ENCODE data around the gene PRKRIP1.

Gene PRKRIP1

DNA sequence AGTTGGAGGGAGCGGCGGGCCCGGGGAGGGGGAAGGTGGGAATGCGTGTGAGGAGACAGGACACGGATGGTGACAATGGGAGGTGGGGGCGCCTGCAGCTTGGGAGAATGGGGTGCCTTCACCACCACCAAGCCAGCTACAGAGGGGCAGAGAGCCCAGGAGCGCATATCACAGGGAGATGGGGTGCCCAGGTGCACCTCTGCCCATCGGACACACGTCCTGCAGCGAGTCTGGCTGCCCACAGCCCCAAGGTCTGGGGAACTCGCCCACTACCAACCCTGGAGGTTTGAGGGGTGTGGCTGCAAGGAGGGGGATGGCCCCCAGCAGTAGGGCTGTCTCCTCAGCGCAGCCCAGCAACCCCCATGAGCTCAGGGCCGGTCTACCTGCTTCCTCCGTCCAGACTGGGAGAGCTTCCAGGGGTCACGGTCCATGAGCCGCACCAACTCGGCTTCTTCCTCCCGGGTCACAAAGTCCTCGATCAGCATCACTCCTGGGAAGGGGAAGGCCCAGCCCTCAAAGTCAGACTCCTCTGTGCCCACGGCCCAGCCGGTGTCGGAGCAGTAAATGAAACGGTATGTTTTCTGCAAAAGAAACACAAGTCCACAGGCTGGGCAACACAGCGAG is 63.2 kb downstream of the PRKRIP1 start:
- Histone ChIP-seq H3K27ac (ENCODE audit: low read depth, low read length) (no peak overlapping the region), H3K36me3 (ENCODE audit: insufficient read depth, low read length) (no peaks in the 10 kb centered on the region; the same call in 1 of the 2 replicates), H3K4me3 (ENCODE audit: low read depth, low read length) (no peak overlapping the region), H2AFZ (ENCODE audit: low read length, unreplicated experiment) (no peak overlapping the region), H3K79me2 (ENCODE audit: control insufficient read depth, insufficient read depth, low read length, unreplicated experiment) (peaks cover 6% of the 10 kb centered on the region), H3K27me3 (ENCODE audit: insufficient read depth, low read length) (no peaks in the 10 kb centered on the region), H3K4me1 (ENCODE audit: control insufficient read depth, insufficient read depth, low read length, unreplicated experiment) (no peaks in the 10 kb centered on the region)

DNA sequence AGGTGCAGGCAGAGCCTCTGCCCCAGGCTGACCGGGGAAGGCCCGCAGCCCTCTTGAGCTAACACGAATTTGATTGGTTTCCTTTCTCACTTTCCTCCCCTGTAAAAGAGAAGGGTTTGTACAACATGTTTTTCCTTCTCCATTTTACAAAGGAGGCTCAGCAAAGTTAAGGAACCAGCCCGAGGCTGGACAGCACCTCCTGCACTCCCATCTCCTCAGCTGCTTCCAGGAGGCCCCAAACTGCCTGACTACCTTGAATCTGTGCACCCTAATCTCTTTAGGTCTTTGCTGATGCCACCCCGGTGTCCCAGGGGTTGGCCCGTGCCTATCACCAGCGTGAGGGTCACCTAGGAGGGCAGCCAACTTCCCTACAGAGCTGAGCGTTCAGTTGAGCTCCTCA is 64.3 kb downstream of the PRKRIP1 start:
- Histone ChIP-seq H3K4me1 (ENCODE audit: control insufficient read depth, insufficient read depth, low read length, unreplicated experiment) (no peaks in the 10 kb centered on the region), H3K79me2 (ENCODE audit: control insufficient read depth, insufficient read depth, low read length, unreplicated experiment) (peaks cover 6% of the 10 kb centered on the region), H3K27ac (ENCODE audit: low read depth, low read length) (no peak overlapping the region), H3K4me3 (ENCODE audit: low read depth, low read length) (no peak overlapping the region), H3K27me3 (ENCODE audit: insufficient read depth, low read length) (no peaks in the 10 kb centered on the region), H3K36me3 (ENCODE audit: insufficient read depth, low read length) (no peaks in the 10 kb centered on the region; the same call in 1 of the 2 replicates), H2AFZ (ENCODE audit: low read length, unreplicated experiment) (no peak overlapping the region)

DNA sequence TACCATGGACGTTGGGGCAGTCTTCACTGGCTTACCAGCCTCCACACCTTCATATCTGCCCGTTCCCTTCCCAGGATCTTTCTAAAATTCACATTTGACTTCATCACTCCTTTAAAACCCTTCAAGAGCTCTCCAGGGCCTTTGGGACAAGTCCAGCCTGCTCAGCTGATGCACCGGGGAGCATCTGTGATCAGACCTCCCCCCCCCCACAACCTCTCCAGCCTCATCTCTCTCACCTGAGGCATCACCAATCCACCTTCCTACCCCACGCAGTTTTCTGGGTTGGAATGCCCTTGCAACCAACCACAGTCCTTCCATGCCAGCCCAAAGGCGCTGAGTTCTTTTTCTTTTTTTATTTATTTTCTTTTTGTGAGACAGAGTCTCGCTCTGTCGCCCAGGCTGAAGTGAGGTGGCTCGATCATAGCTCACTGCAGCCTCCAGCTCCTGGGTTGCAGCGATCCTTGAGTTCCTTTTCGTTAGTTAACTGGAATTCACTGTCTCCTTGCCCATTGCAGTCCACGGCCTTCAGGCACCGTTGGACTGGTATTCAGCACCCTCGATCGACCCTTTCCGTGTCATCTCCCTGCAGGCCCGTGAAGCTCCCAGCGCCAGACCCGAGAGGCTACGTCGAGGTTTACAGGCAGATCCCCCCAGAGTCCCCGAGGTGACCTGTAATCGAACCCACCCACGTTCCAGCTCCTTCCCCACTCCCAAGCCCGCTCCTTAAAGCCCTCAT is 67.8 kb downstream of the PRKRIP1 start:
- Histone ChIP-seq H3K27ac (ENCODE audit: low read depth, low read length) (no peak overlapping the region), H3K79me2 (ENCODE audit: control insufficient read depth, insufficient read depth, low read length, unreplicated experiment) (peaks cover 10% of the 10 kb centered on the region), H3K4me3 (ENCODE audit: low read depth, low read length) (peak overlapping the region; percentile 96), H3K27me3 (ENCODE audit: insufficient read depth, low read length) (no peaks in the 10 kb centered on the region), H2AFZ (ENCODE audit: low read length, unreplicated experiment) (peak overlapping the region; percentile 89), H3K36me3 (ENCODE audit: insufficient read depth, low read length) (no peaks in the 10 kb centered on the region), H3K4me1 (ENCODE audit: control insufficient read depth, insufficient read depth, low read length, unreplicated experiment) (peaks cover 6% of the 10 kb centered on the region)

DNA sequence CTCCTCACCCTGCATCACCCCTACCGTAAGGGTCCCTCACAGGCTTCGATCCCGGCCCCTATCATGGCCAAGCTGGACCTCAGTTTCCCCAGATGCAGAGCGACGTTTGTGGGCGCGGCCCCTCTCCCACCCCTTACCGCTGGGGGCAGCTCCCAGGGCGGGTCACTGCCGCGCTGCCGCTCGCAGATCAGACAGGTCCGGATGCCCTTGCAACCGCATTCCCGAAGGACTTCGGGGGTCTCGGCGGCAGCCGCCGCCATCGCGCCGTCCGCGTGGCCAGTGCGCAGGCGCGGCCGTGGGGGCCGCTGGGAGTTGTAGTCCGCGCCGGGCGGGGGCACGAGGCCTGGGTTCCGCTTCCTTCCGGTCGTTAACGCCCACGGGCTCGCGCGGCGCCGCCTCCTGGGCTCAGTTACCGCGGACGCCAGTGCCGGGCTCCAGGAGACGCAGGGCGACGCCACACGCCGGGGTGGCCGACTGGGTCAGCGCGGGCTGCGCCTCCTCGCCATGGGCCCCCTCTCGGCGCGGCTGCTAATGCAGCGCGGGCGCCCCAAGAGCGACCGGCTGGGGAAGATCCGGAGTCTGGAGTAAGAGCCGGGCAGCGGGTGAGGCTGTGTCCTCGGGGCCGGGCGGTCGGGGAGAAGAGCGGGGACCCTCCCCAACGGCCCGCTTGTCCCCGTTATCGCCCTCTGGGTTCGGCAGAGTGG is 68.6 kb downstream of the PRKRIP1 start, which contains the start of the genes ALKBH4 and LRWD1:
Gene ALKBH4, minus strand, starts transcription at position 287 of the 704 bp plus-strand sequence. Its CDS starts 27 bp downstream, at position 260.
Gene LRWD1, plus strand, starts transcription at position 408 of the 704 bp plus-strand sequence. Its CDS starts 97 bp downstream, at position 505.
- H3K4me3 ChIP-seq (ENCODE audit: low read depth, low read length), result peak within 1 kb of the TSS; percentile 96
- no peaks in the 10 kb centered on the region for H3K27me3 ChIP-seq (ENCODE audit: insufficient read depth, low read length)
- peaks cover 10% of the 10 kb centered on the region for H3K79me2 ChIP-seq (ENCODE audit: control insufficient read depth, insufficient read depth, low read length, unreplicated experiment)
- H2AFZ ChIP-seq (ENCODE audit: low read length, unreplicated experiment), result peak within 1 kb of the TSS; percentile 94
- H3K27ac ChIP-seq (ENCODE audit: low read depth, low read length), result no peak within 1 kb of the TSS
- H3K36me3 ChIP-seq (ENCODE audit: insufficient read depth, low read length), result no peaks in the 10 kb centered on the region
- H3K4me1 ChIP-seq (ENCODE audit: control insufficient read depth, insufficient read depth, low read length, unreplicated experiment), result peaks cover 6% of the 10 kb centered on the region

- Histone ChIP-seq H3K27me3 (ENCODE audit: insufficient read depth, low read length) (no peaks in the 10 kb centered on the region), H3K79me2 (ENCODE audit: control insufficient read depth, insufficient read depth, low read length, unreplicated experiment) (peaks cover 10% of the 10 kb centered on the region), H3K27ac (ENCODE audit: low read depth, low read length) (no peak overlapping the region), H3K4me1 (ENCODE audit: control insufficient read depth, insufficient read depth, low read length, unreplicated experiment) (peaks cover 6% of the 10 kb centered on the region), H3K4me3 (ENCODE audit: low read depth, low read length) (peak overlapping the region; percentile 96), H2AFZ (ENCODE audit: low read length, unreplicated experiment) (no peak overlapping the region), H3K36me3 (ENCODE audit: insufficient read depth, low read length) (no peaks in the 10 kb centered on the region)
These were observed 69.9 kb downstream of the PRKRIP1 start for GRCh38 chr7:102466097-102466496.

DNA sequence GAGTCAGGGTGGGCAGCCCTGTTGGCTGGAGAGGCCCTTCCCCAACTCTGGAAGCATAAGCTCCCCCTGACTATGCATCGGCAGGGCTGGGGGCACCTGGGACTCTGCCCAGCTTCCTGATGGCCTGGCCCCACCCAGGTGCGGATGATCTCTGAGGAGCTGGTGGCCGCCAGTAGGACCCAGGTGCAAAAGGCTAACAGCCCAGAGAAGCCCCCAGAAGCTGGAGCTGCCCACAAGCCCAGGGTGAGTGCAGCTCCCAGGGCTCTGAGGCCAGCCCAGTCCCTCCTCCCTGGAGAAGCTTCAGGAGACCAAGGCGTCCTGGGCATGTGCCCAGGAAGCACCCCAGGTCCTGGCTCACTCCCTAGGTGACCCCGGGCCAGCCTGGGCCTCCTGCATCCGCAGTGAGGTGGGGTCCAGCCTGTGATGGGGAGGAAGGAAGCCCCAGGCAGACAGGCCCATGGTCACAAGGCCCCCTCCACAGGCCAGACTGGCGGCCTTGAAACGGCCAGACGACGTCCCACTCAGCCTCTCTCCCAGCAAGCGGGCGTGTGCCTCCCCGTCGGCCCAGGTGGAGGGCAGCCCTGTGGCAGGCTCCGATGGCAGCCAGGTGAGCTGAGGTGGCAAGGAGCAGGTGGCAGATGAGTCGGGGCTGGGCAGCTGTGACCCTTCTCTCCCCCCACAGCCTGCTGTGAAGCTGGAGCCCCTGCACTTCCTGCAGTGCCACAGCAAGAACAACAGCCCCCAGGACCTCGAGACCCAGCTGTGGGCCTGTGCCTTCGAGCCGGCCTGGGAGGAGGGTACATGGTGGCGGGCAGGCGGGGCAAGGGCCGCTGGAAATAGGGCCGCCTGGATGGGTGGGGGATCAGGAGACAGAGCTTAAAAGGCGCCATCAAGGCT is 71.7 kb downstream of the PRKRIP1 start:
- no peak overlapping the region for H3K27ac ChIP-seq (ENCODE audit: low read depth, low read length)

GRCh38 chr7:102468478-102469350 is 72.6 kb downstream of the PRKRIP1 start:
- Histone ChIP-seq H3K36me3 (ENCODE audit: insufficient read depth, low read length) (no peaks in the 10 kb centered on the region), H3K4me3 (ENCODE audit: low read depth, low read length) (no peak overlapping the region), H3K27me3 (ENCODE audit: insufficient read depth, low read length) (no peaks in the 10 kb centered on the region), H2AFZ (ENCODE audit: low read length, unreplicated experiment) (no peak overlapping the region), H3K79me2 (ENCODE audit: control insufficient read depth, insufficient read depth, low read length, unreplicated experiment) (peaks cover 4% of the 10 kb centered on the region), H3K27ac (ENCODE audit: low read depth, low read length) (no peak overlapping the region), H3K4me1 (ENCODE audit: control insufficient read depth, insufficient read depth, low read length, unreplicated experiment) (peaks cover 6% of the 10 kb centered on the region)

More for the DNA sequence above, 71.7 kb downstream of the PRKRIP1 start:
- peaks cover 7% of the 10 kb centered on the region for H3K79me2 ChIP-seq (ENCODE audit: control insufficient read depth, insufficient read depth, low read length, unreplicated experiment)
- H3K27me3 ChIP-seq (ENCODE audit: insufficient read depth, low read length), result no peaks in the 10 kb centered on the region
- no peaks in the 10 kb centered on the region for H3K36me3 ChIP-seq (ENCODE audit: insufficient read depth, low read length)
- no peak overlapping the region for H2AFZ ChIP-seq (ENCODE audit: low read length, unreplicated experiment)
- H3K4me3 ChIP-seq (ENCODE audit: low read depth, low read length), result no peak overlapping the region
- H3K4me1 ChIP-seq (ENCODE audit: control insufficient read depth, insufficient read depth, low read length, unreplicated experiment), result peaks cover 6% of the 10 kb centered on the region

DNA sequence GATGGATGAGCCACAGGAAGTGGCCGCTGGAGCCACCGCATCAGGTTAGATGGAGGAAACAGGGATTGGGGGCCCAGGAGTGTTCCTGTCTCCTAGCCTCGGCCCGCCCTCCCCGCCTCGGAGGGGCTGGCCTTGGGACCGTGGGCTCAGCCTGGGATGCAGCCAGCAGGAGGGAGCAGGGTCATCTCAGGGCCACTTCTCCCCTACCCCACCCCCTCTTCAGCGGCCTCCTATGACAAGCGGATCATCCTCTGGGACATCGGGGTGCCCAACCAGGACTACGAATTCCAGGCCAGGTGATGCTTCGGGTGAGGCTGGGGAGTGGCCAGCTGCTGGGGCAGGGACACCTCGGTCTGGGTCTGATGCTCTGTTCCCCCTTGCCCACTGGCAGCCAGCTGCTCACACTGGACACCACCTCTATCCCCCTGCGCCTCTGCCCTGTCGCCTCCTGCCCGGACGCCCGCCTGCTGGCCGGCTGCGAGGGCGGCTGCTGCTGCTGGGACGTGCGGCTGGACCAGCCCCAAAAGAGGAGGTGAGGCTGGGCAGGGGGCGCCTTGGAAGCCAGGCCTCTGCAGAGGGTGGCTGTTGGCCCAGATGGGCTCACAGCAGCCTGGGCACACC is 73.3 kb downstream of the PRKRIP1 start:
- no peak overlapping the region for H3K4me3 ChIP-seq (ENCODE audit: low read depth, low read length)
- no peaks in the 10 kb centered on the region for H3K36me3 ChIP-seq (ENCODE audit: insufficient read depth, low read length)
- H3K27ac ChIP-seq (ENCODE audit: low read depth, low read length), result no peak overlapping the region
- peaks cover 6% of the 10 kb centered on the region for H3K4me1 ChIP-seq (ENCODE audit: control insufficient read depth, insufficient read depth, low read length, unreplicated experiment)
- no peak overlapping the region for H2AFZ ChIP-seq (ENCODE audit: low read length, unreplicated experiment)
- H3K27me3 ChIP-seq (ENCODE audit: insufficient read depth, low read length), result no peaks in the 10 kb centered on the region
- peaks cover 4% of the 10 kb centered on the region for H3K79me2 ChIP-seq (ENCODE audit: control insufficient read depth, insufficient read depth, low read length, unreplicated experiment)
